ENCODE measurements around the gene SEPTIN1. TPM values are rescaled to one million over a fixed set of nuclear protein-coding genes. Genes with fewer than 3 reads are reported as not detected.

Gene SEPTIN1, protein sequence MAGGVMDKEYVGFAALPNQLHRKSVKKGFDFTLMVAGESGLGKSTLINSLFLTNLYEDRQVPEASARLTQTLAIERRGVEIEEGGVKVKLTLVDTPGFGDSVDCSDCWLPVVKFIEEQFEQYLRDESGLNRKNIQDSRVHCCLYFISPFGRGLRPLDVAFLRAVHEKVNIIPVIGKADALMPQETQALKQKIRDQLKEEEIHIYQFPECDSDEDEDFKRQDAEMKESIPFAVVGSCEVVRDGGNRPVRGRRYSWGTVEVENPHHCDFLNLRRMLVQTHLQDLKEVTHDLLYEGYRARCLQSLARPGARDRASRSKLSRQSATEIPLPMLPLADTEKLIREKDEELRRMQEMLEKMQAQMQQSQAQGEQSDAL
- 100 to 1,000 TPM; 198 to 216 TPM for total RNA-seq

DNA sequence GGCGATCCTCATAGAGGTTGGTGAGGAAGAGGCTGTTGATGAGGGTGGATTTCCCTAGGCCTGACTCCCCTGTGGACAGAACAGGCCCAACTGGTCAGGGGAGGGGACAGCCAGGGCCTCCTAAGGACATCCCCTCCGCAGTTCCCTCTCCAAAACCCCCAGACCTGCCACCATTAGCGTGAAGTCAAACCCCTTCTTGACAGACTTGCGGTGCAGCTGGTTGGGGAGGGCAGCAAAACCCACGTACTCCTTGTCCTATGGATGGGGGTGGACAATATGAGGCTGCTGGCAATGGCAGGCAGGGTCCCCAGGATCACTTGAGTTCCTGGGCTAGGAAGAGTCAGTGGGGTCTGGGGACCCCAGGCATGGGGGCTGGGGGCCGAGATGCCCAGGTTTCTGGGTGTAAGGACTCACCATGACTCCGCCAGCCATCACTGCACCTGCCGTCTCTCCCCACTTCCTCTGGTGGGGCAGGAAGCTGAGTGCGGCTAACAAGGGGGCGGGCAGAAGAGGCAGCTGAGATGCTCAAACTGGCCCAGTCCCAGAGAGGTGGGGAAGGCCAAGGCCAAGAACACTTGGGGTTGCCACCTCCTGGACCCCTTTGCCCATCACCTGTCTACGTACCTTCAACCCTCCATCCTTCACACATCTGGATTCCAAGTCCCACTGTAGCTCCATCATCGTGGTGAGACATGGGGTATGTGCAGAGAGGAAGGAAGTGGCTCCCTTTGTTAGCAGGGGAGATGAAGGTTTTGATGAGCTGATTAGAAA is at the start of gene SEPTIN1:
Gene SEPTIN1, minus strand, starts transcription at position 451 of the 771 bp plus-strand sequence. Its CDS starts 19 bp downstream, at position 432.
- H3K36me3 Mint-ChIP-seq (ENCODE audit: low read depth): peaks cover 46% of the 10 kb centered on the region

DNA sequence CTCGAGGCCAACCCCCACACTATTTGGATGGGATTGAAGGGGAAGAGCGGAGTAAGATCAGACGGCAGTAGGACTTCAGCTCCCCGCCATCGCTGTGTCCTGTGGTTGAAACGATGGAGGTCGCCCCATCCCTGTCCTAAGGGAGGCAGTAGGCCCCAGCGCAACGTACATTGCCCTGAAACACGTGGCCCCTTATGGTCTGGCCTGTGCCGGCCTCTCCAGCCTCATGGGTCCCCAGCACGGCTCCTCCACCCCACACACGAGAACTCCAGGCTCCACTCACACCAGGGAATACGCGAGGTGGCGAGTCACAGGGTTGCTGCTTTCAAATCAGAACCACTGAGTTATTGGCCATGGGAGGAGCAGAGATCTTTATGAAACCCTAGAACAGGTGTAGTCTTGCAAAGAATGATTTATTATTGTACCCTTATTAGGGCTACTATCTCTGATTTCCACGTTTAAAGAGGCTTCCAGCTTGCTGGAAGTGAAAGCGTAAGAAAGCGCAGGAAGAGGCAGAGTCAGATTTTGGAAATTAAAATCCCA is 48.1 kb upstream of the SEPTIN1 start:
- H3K27ac Mint-ChIP-seq: no peak overlapping the region
- no peaks in the 10 kb centered on the region for H3K9me3 Mint-ChIP-seq
- no peak overlapping the region for H3K4me3 Mint-ChIP-seq
- peak; percentile 31 for ATAC-seq (replicated peaks)
- H3K36me3 Mint-ChIP-seq (ENCODE audit: low read depth): peaks cover 17% of the 10 kb centered on the region
- peaks cover 23% of the 10 kb centered on the region for H3K4me1 Mint-ChIP-seq
- no peaks in the 10 kb centered on the region for H3K27me3 Mint-ChIP-seq

More for the DNA sequence above, at the start of gene SEPTIN1:
- Mint-ChIP-seq H3K4me1 (peaks cover 16% of the 10 kb centered on the region), H3K9me3 (no peaks in the 10 kb centered on the region), H3K27ac (peak within 1 kb of the TSS; percentile 81), H3K27me3 (no peaks in the 10 kb centered on the region), H3K4me3 (peak within 1 kb of the TSS; percentile 85)
- peak; percentile 56 for ATAC-seq (replicated peaks)

DNA sequence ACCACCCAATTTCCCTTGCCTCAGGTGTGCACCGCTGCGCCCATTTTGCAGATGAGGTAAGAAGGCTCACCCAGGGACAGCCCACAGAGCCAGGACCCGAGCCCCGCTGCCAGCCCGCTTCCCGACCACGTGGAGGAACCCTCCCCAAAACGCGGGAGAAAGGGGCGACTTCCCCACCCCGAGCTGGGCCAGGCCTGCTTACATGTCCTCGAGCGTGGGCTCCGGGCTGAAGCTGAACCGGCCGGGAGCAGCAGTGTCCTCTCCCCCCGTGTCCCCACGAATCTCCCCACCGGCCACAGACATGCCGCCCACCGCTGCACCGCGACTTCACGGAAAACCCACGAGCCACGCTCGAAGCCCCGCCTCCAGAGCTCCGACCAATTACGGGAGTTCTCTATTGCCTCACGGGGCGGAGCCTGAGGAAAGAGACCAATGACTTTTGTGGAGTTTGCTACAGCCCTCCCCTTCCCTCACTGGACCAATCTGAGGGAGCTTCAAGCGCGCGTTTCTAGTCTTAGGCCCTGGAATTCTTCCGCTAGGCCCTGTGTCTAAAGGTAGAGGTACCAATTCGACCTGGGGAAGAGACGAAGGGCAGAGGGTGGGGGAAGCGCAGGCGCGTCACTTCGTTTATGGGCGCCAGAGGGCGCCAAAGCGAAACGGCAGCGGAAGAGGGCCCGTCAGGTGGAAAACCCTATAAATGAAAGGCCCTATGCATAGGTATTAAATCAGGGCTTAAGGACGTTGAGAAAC is 47.5 kb upstream of the SEPTIN1 start, which contains the start of gene DCTPP1:
Gene DCTPP1, minus strand, starts transcription at position 353 of the 750 bp plus-strand sequence. Its CDS starts 50 bp downstream, at position 303.
- H3K9me3 Mint-ChIP-seq: no peaks in the 10 kb centered on the region
- ATAC-seq (replicated peaks): peak; percentile 93
- no peak within 1 kb of the TSS for H3K27ac Mint-ChIP-seq
- no peaks in the 10 kb centered on the region for H3K27me3 Mint-ChIP-seq
- no peak within 1 kb of the TSS for H3K4me3 Mint-ChIP-seq
- H3K4me1 Mint-ChIP-seq: peaks cover 21% of the 10 kb centered on the region
- peaks cover 20% of the 10 kb centered on the region for H3K36me3 Mint-ChIP-seq (ENCODE audit: low read depth)

DNA sequence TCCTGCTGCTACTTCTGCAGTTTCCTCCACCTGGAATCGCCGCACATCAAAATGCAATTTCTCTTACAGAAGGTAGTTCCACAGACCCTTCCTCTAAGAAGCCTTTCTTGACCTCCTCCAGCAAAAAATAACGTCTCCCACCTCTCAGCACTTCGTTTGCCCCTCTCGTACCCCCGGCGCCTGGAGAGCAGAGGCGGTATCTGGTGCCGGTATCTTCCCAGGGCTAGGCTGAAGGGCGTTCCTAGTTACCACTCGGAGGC is 47.0 kb upstream of the SEPTIN1 start:
- Mint-ChIP-seq H3K27ac (no peak overlapping the region), H3K27me3 (no peaks in the 10 kb centered on the region), H3K9me3 (no peaks in the 10 kb centered on the region), H3K36me3 (ENCODE audit: low read depth) (peaks cover 22% of the 10 kb centered on the region), H3K4me3 (no peak overlapping the region), H3K4me1 (peaks cover 17% of the 10 kb centered on the region)
- no peak for ATAC-seq (replicated peaks)

DNA sequence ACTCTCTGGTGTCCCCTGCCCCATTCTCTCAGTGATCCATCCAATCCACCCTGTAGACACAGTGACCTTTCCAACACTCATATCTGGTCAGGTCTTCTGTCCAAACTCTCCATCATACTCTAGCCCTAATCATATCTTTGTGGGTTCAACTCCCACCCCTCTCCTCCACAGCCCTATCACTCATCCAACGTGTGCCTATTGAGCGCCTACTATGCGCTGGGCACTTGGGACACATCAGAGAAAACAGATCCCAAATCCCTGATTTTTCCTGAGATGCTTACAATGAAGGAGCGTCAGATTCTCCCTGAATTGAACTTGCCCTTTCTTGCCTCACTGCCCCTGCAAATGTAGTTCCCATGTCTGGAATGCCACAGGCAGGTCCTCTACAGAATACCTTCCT is 45.7 kb upstream of the SEPTIN1 start:
- H3K9me3 Mint-ChIP-seq: no peaks in the 10 kb centered on the region
- peak overlapping the region; percentile 8 for H3K27ac Mint-ChIP-seq
- H3K36me3 Mint-ChIP-seq (ENCODE audit: low read depth): peaks cover 35% of the 10 kb centered on the region
- no peak overlapping the region for H3K4me3 Mint-ChIP-seq
- H3K27me3 Mint-ChIP-seq: no peaks in the 10 kb centered on the region
- no peak for ATAC-seq (replicated peaks)
- peaks cover 11% of the 10 kb centered on the region for H3K4me1 Mint-ChIP-seq

DNA sequence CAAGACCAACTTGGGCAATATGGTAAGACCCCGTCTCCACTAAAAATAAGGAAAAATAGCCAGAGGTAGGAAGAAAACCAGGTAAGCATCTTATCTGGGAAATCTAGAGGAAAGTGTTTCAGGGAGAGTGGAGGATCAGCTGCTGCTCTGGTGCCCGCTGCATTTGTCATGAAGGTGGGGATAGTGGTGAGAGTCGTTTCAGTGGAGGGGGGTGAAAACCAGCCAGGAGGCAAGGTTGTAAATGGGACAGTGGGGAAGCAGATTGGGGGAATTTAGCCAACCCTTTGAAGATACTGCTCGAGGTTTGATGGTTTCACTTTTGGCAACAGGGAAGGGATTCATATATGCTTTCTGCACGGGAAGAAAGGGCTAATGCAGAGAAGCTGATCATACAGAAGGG is 38.6 kb upstream of the SEPTIN1 start:
- H3K9me3 Mint-ChIP-seq: no peaks in the 10 kb centered on the region
- H3K4me3 Mint-ChIP-seq: no peak overlapping the region
- no peak for ATAC-seq (replicated peaks)
- H3K36me3 Mint-ChIP-seq (ENCODE audit: low read depth): peaks cover 83% of the 10 kb centered on the region
- peaks cover 22% of the 10 kb centered on the region for H3K4me1 Mint-ChIP-seq
- H3K27me3 Mint-ChIP-seq: no peaks in the 10 kb centered on the region
- peak overlapping the region; percentile 4 for H3K27ac Mint-ChIP-seq

DNA sequence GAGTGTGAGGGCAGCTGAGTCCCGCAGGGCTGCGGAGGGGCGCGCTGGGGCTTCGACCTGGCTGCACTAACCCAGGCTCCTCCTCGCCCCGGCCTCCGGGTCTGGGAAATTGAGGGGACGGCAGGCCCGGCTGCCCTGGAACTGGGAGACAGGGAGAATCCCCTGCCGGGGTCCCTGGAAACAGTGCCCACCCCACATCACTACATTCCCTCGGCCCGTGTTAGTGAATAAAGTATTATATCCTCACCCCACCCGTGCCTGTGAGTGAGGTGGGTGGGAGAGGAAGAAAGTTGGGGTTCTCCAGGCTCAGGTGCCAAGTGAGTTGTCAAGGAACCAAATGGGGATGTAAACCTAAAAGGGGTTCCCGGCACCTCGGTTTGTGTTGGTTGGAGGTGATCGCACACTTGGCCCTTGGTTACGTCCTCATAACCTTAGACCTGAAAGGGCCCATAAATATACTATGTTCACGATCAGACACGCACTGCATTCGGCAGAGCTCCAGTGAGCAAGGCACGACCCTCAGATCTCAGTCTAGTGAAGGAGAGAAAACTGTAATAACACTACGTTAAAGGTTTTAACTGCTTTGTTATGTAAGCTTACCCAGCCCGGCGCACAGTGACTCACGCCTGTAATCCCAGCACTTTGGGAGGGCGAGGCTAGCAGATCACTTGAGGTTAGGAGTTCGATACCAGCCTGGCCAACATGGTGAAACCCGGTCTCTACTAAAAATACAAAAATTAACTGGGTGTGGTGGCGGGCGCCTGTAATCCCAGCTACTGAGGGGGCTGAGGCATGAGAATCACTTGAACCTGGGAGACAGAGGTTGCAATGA is 36.2 kb upstream of the SEPTIN1 start:
- peaks cover 20% of the 10 kb centered on the region for H3K4me1 Mint-ChIP-seq
- peak overlapping the region; percentile 36 for H3K27ac Mint-ChIP-seq
- peak overlapping the region; percentile 52 for H3K4me3 Mint-ChIP-seq
- H3K36me3 Mint-ChIP-seq (ENCODE audit: low read depth): peaks cover 77% of the 10 kb centered on the region
- H3K9me3 Mint-ChIP-seq: no peaks in the 10 kb centered on the region
- no peaks in the 10 kb centered on the region for H3K27me3 Mint-ChIP-seq
- ATAC-seq (replicated peaks): no peak

DNA sequence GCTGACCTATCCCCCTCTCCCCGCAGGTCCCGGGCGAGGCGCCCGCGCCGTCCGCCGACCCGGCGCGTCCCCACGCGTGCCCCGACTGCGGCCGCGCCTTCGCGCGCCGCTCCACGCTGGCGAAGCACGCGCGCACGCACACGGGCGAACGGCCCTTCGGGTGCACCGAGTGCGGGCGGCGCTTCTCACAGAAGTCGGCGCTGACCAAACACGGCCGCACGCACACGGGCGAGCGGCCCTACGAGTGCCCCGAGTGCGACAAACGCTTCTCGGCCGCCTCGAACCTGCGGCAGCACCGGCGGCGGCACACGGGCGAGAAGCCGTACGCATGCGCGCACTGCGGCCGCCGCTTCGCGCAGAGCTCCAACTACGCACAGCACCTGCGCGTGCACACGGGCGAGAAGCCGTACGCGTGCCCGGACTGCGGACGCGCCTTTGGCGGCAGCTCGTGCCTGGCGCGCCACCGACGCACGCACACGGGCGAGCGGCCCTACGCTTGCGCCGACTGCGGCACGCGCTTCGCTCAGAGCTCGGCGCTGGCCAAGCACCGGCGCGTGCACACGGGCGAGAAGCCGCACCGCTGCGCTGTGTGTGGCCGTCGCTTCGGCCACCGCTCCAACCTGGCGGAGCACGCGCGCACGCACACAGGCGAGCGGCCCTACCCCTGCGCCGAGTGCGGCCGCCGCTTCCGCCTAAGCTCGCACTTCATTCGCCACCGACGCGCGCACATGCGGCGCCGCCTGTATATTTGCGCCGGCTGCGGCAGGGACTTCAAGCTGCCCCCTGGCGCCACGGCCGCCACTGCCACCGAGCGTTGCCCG is 35.4 kb upstream of the SEPTIN1 start:
- Mint-ChIP-seq H3K4me3 (peak overlapping the region; percentile 63), H3K27me3 (no peaks in the 10 kb centered on the region), H3K27ac (no peak overlapping the region), H3K9me3 (no peaks in the 10 kb centered on the region), H3K36me3 (ENCODE audit: low read depth) (peaks cover 75% of the 10 kb centered on the region), H3K4me1 (peaks cover 20% of the 10 kb centered on the region)
- peak; percentile 93 for ATAC-seq (replicated peaks)

DNA sequence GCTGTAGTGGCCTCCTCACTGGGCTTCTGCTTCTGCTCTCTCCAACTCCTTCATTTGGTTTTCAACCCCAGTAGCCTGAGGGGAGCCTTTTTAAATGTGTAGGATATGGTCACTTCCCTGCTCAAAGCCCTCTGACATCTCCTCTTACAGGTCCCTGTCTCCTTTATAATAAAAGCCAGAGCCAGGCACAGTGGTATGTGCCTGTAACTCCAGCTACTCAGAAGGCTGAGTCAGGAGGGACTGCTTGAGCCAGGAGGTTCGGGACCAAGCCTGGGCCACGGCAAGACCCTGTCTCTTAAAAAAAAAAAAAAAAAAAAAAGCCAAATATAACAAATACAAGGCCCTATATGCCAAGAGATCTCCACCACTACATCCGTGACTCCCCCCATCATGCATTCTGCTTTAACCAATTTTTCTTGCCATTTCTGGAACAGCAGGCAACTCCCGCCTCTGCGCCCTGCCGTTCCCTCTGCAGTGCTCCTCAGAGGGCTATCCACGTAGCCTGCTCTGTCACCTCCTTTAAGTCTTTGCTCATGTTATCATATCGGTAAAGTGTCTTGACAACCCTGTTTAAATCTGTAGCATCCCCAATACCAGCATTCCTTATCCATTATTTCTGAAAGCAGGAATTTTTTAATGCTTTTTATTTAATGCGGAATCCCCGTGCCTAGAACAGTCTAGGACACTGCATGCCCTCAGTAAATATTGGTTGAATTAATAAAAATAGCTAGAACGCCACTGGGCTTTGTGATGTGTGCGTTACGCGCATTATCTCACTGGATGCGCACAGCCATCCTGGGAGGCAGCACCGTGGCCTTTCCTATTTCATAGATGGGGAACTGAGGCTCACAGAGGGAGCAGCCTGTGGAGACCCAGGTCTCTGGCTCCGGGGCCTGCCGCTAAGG is 34.5 kb upstream of the SEPTIN1 start:
- Mint-ChIP-seq H3K27me3 (no peaks in the 10 kb centered on the region), H3K36me3 (ENCODE audit: low read depth) (peaks cover 75% of the 10 kb centered on the region), H3K4me1 (peaks cover 24% of the 10 kb centered on the region), H3K9me3 (no peaks in the 10 kb centered on the region), H3K4me3 (peak overlapping the region; percentile 63), H3K27ac (no peak overlapping the region)
- no peak for ATAC-seq (replicated peaks)

DNA sequence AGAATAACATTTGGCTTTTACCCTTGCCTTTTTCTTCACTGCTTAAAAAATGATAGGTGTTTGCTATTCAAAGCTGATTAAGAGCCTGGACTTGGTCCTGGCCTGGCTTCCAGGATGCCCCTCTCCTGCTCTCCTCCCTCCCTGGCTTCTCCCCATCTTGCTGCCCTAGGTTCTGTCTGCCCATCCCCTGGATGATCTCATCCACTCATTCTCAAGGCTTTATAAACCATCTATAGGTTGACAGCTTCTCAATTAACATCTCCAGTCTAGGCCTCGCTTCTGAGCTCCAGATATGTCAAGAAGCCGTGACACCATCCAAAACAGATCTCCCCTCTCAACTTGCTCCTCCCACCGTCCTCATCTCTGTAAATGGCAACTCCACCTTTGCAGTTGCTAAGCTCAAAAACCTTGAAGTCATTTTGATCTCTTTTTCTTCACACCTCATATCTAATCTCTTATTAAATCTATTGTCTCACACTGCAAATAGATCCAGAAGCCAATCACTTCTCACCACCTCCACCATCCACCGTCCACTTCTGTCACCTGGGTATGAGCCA is 33.8 kb upstream of the SEPTIN1 start:
- H3K4me1 Mint-ChIP-seq: peaks cover 26% of the 10 kb centered on the region
- no peaks in the 10 kb centered on the region for H3K27me3 Mint-ChIP-seq
- H3K4me3 Mint-ChIP-seq: peak overlapping the region; percentile 63
- no peaks in the 10 kb centered on the region for H3K9me3 Mint-ChIP-seq
- no peak for ATAC-seq (replicated peaks)
- H3K27ac Mint-ChIP-seq: no peak overlapping the region
- H3K36me3 Mint-ChIP-seq (ENCODE audit: low read depth): peaks cover 75% of the 10 kb centered on the region

DNA sequence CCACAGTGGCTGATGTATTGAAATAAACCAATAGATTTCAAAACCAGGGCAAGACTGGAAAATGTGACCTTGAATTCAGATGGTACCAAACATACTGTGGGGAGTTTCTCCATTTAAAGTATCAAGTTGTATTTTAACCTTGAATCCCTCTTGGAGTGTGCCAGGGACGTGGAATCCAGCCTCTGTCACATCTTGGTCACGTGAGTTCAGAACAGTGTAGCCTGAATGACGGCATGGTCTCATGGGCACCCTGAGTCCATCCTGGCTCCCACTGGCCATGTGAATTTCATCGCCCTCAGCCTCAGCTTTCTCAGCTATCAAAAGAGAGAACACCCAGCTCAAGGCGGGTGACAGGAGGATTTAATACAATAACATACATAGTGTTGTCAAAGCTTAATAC is 31.8 kb upstream of the SEPTIN1 start:
- Mint-ChIP-seq H3K27ac (no peak overlapping the region), H3K36me3 (ENCODE audit: low read depth) (peaks cover 71% of the 10 kb centered on the region), H3K4me1 (peaks cover 25% of the 10 kb centered on the region)

More for the DNA sequence above, 31.8 kb upstream of the SEPTIN1 start:
- Mint-ChIP-seq H3K9me3 (no peaks in the 10 kb centered on the region), H3K27me3 (no peaks in the 10 kb centered on the region), H3K4me3 (no peak overlapping the region)
- no peak for ATAC-seq (replicated peaks)
